OCI-LY7 (cell line): ENCODE data around the gene VSX2. TPM values are rescaled to one million over a fixed set of nuclear protein-coding genes. Genes with fewer than 3 reads are reported as not detected.

Source experiments
- BruUV-seq: library from RNA; stranded (reverse); fragments of 400-500 nt; replicated peaks from 2 replicates; lab custom pipeline; 2021; lab: Mats Ljungman, UMichigan
- CTCF ChIA-PET: fragments of 300-600 bp; sonication (Branson Sonifier 250); formaldehyde crosslinking; loops from one replicate; lab custom pipeline; 2022; ENCODE audit warnings: antibody characterized with exemption; ENCODE audit not compliant: unreplicated experiment; lab: Charles Lee
- POLR2A ChIA-PET: fragments of 300-600 bp; sonication (Branson Sonifier 250); formaldehyde crosslinking; loops from one replicate; lab custom pipeline; 2022; ENCODE audit warnings: antibody characterized with exemption; lab: Charles Lee
- DNase-seq: peaks from one replicate; pipeline ENCODE4 v3.0.0-alpha.2; 2015; ENCODE audit warnings: low spot score
- H2AFZ ChIP-seq: fragments of 200-600 bp; sonication (generic), shearing (Covaris generic); 2 replicates; pipeline ENCODE4 v1.6.1; 2014; ENCODE audit warnings: mild to moderate bottlenecking, antibody characterized with exemption, low read length, moderate library complexity
- H3K27ac ChIP-seq: fragments of 200-600 bp; sonication (generic); 2 replicates; pipeline ENCODE4 v1.5.1; 2014; ENCODE audit warnings: mixed run types, low read depth, mild to moderate bottlenecking, moderate library complexity, low read length, inconsistent platforms; ENCODE audit not compliant: poor library complexity, severe bottlenecking
- H3K36me3 ChIP-seq: fragments of 200-600 bp; sonication (generic); 2 replicates; pipeline ENCODE4 v1.6.1; 2014; ENCODE audit warnings: mild to moderate bottlenecking, antibody characterized with exemption, low read length, moderate library complexity, mixed read lengths; ENCODE audit not compliant: insufficient read depth
- H3K4me1 ChIP-seq: fragments of 200-600 bp; sonication (generic); 2 replicates; pipeline ENCODE4 v1.5.1; 2014; ENCODE audit warnings: mild to moderate bottlenecking, low read length; ENCODE audit not compliant: insufficient read depth, poor library complexity, severe bottlenecking
- H3K4me2 ChIP-seq: fragments of 200-600 bp; sonication (generic); 2 replicates; pipeline ENCODE4 v1.6.1; 2014; ENCODE audit warnings: mild to moderate bottlenecking, low read length
- H3K4me3 ChIP-seq: fragments of 200-600 bp; sonication (generic); 2 replicates; pipeline ENCODE4 v1.5.1; 2014; ENCODE audit warnings: mild to moderate bottlenecking, low read depth, low read length; ENCODE audit not compliant: poor library complexity, severe bottlenecking
- H3K79me2 ChIP-seq: fragments of 200-600 bp; sonication (generic); 2 replicates; pipeline ENCODE4 v1.6.1; 2016; ENCODE audit warnings: low read depth, mild to moderate bottlenecking, low read length, moderate library complexity, mixed read lengths; ENCODE audit not compliant: insufficient read depth
- H3K9me2 ChIP-seq: fragments of 200-600 bp; sonication (generic); 2 replicates; pipeline ENCODE4 v1.6.1; 2016; ENCODE audit warnings: mild to moderate bottlenecking, low read length, mixed read lengths; ENCODE audit not compliant: insufficient read depth
- H3K9me3 ChIP-seq: fragments of 200-600 bp; sonication (generic); 2 replicates; pipeline ENCODE4 v1.6.1; 2014; ENCODE audit warnings: mild to moderate bottlenecking, mixed run types, low read length, mixed read lengths
- H4K20me1 ChIP-seq: fragments of 200-600 bp; sonication (generic); 2 replicates; pipeline ENCODE4 v1.6.1; 2014; ENCODE audit warnings: mild to moderate bottlenecking, antibody characterized with exemption, low read length, moderate library complexity, mixed read lengths; ENCODE audit not compliant: insufficient read depth
- EZH2phosphoT487 ChIP-seq: fragments of 200-600 bp; sonication (generic); IDR thresholded peaks from 2 replicates; pipeline ENCODE4 v1.6.1; 2018; ENCODE audit warnings: low read depth, borderline replicate concordance, mild to moderate bottlenecking, mixed run types, antibody characterized with exemption, low read length, moderate library complexity, mixed read lengths
- intact Hi-C: fragments of 100-400 bp; cut with micrococcal nuclease; formaldehyde crosslinking; loops from one replicate; pipeline ENCODE4 v1.10.0; 2022; ENCODE audit not compliant: unreplicated experiment
- small RNA-seq: library from RNA; depleted of rRNA; stranded (forward); fragments of <200 nt; gene quantifications from one replicate; pipeline ENCODE3, GENCODE V24; 2014
- total RNA-seq, 2 experiments: library from RNA; depleted of rRNA in 1 of 2; stranded (reverse); fragments of >200 nt in 1 of 2; shearing (Covaris generic) in 1 of 2; gene quantifications; 2 replicates each; pipeline ENCODE4 v1.2.3, GENCODE V29; 2014 to 2022
- TF ChIP-seq, protein P1 (sequence below): fragments of 200-600 bp; sonication (generic); conservative IDR thresholded peaks from 2 replicates; pipeline ENCODE4 v1.5.1; 2014; ENCODE audit warnings: mild to moderate bottlenecking, antibody characterized with exemption, low read length, moderate library complexity, mixed read lengths

VSX2 gene
- total RNA-seq, 2 experiments from 2014 or later, result not detected

GRCh38 chr14:74309125-74310022 lies 70.1 kb downstream of the VSX2 start:
- intact Hi-C loops, result no loop called here
- no TSS peak for BruUV-seq
- Histone ChIP-seq H3K79me2 (no peaks in the 10 kb centered on the region), H3K9me3 (no peaks in the 10 kb centered on the region), H3K4me3 (no peak overlapping the region), H3K4me2 (no peak overlapping the region), H3K4me1 (no peaks in the 10 kb centered on the region), H3K9me2 (no peaks in the 10 kb centered on the region), H2AFZ (no peak overlapping the region), H3K27ac (no peak overlapping the region), H3K36me3 (no peaks in the 10 kb centered on the region), H4K20me1 (no peaks in the 10 kb centered on the region)
- no peak for DNase-seq
- ChIA-PET CTCF (no interaction called here), POLR2A (interaction anchor here (0.7 to 0.9 kb wide), 2 partner anchors 12 to 169 kb away, joined by 3 to 4 read pairs; no protein-coding TSS in a partner anchor)
- TF ChIP-seq, protein P1, sequence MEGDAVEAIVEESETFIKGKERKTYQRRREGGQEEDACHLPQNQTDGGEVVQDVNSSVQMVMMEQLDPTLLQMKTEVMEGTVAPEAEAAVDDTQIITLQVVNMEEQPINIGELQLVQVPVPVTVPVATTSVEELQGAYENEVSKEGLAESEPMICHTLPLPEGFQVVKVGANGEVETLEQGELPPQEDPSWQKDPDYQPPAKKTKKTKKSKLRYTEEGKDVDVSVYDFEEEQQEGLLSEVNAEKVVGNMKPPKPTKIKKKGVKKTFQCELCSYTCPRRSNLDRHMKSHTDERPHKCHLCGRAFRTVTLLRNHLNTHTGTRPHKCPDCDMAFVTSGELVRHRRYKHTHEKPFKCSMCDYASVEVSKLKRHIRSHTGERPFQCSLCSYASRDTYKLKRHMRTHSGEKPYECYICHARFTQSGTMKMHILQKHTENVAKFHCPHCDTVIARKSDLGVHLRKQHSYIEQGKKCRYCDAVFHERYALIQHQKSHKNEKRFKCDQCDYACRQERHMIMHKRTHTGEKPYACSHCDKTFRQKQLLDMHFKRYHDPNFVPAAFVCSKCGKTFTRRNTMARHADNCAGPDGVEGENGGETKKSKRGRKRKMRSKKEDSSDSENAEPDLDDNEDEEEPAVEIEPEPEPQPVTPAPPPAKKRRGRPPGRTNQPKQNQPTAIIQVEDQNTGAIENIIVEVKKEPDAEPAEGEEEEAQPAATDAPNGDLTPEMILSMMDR, result no peak
- no peak for TF ChIP-seq EZH2phosphoT487

DNA sequence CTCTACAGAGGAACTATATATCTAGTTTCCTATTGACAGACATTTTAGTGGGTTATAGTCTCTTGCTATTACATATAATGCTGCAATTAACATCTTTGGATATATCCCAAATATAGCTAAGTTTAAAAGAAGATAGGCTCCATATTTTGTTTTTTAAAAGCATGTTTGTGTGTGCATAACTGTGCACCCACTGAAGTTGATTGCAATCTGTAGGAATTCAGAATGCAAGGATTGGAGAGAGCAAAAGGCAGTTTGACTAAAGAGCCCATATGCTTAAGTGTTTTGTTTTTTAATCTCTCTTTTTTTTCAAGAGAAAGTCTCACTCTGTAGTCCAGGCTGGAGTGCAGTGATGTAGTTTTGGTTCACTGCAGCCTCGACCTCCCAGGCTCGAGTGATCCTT lies 72.9 kb downstream of the VSX2 start:
- BruUV-seq, result no TSS peak
- no peaks in the 10 kb centered on the region for H3K79me2 ChIP-seq
- H3K9me3 ChIP-seq, result no peaks in the 10 kb centered on the region
- intact Hi-C loops, result no loop called here
- H3K4me2 ChIP-seq, result no peak overlapping the region
- TF ChIP-seq EZH2phosphoT487, result no peak
- TF ChIP-seq, protein P1, result no peak
- no peaks in the 10 kb centered on the region for H4K20me1 ChIP-seq
- no peak overlapping the region for H2AFZ ChIP-seq
- no peaks in the 10 kb centered on the region for H3K9me2 ChIP-seq
- no peaks in the 10 kb centered on the region for H3K36me3 ChIP-seq
- DNase-seq, result no peak
- H3K4me1 ChIP-seq, result no peaks in the 10 kb centered on the region
- no peak overlapping the region for H3K4me3 ChIP-seq
- POLR2A ChIA-PET, result interaction anchor here (0.6 to 0.7 kb wide), 2 partner anchors 64 to 199 kb away, joined by 6 to 7 read pairs; no protein-coding TSS in a partner anchor
- CTCF ChIA-PET, result no interaction called here
- H3K27ac ChIP-seq, result no peak overlapping the region

Small RNAs within 50 kb of the gene (small RNA-seq; reads per million reads assigned to genes)
- gene AC006349.1, result not detected

Other genes starting within 250 kb of the VSX2 start
- 7.5 and 7.8 TPM in 2 replicates for gene ENTPD5, start 220.2 kb upstream of the VSX2 start, total RNA-seq (2014; rRNA removed; shearing (Covaris generic))
- gene ENTPD5, start 220.2 kb upstream of the VSX2 start, total RNA-seq (2022), result 18.1 and 20.8 TPM in 2 replicates
- 1.7 and 2.9 TPM in 2 replicates for gene BBOF1, start 220.1 kb upstream of the VSX2 start, total RNA-seq (2014; rRNA removed; shearing (Covaris generic))
- 3.2 and 3.9 TPM in 2 replicates for gene BBOF1, start 220.1 kb upstream of the VSX2 start, total RNA-seq (2022)
- gene ALDH6A1, start 155.0 kb upstream of the VSX2 start, total RNA-seq (2014; rRNA removed; shearing (Covaris generic)), result 16.6 and 17.0 TPM in 2 replicates
- 20.7 and 25.7 TPM in 2 replicates for gene ALDH6A1, start 155.0 kb upstream of the VSX2 start, total RNA-seq (2022)
- gene LIN52, start 154.5 kb upstream of the VSX2 start, total RNA-seq (2014; rRNA removed; shearing (Covaris generic)), result 9.8 and 12.3 TPM in 2 replicates
- 16.9 and 18.0 TPM in 2 replicates for gene LIN52, start 154.5 kb upstream of the VSX2 start, total RNA-seq (2022)
- 39.3 and 46.6 TPM in 2 replicates for gene ABCD4, start 63.5 kb downstream of the VSX2 start, total RNA-seq (2014; rRNA removed; shearing (Covaris generic))
- gene ABCD4, start 63.5 kb downstream of the VSX2 start, total RNA-seq (2022), result 74.7 and 80.5 TPM in 2 replicates
- not detected in 2 replicates for gene VRTN, start 109.0 kb downstream of the VSX2 start, total RNA-seq (2014; rRNA removed; shearing (Covaris generic))
- not detected in 2 replicates for gene VRTN, start 109.0 kb downstream of the VSX2 start, total RNA-seq (2022)
- gene SYNDIG1L, start 186.8 kb downstream of the VSX2 start, total RNA-seq (2014; rRNA removed; shearing (Covaris generic)), result 0.18 TPM in 1 of 2 replicates, not detected in the other
- not detected in 2 replicates for gene SYNDIG1L, start 186.8 kb downstream of the VSX2 start, total RNA-seq (2022)